ENCODE measurements around the gene SRPK2. TPM values are rescaled to one million over a fixed set of nuclear protein-coding genes. Genes with fewer than 3 reads are reported as not detected.

SRPK2 gene
- total RNA-seq, 1 experiment from 2014 or later: 17.4 TPM

DNA sequence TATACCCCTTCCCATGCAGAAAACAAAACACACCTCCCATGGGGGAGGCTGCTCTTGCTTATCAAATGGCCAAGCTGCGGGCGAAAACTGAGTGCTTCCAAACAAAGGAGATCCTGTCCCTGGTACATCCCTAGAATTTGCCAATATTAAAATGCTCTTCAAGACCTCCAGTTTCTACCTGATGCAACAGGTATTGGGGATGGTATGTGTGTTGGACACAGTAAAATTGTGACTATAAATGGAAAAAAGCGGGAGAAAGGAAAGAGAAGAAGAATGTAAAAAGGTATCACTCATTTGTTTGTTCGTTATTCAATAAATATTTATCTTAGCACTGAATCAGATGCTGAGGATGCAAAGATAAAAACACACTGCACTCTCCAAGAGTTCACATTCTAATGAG is 250.8 kb downstream of the SRPK2 start:
- DNase-seq (ENCODE audit: low spot score): no peak

DNA sequence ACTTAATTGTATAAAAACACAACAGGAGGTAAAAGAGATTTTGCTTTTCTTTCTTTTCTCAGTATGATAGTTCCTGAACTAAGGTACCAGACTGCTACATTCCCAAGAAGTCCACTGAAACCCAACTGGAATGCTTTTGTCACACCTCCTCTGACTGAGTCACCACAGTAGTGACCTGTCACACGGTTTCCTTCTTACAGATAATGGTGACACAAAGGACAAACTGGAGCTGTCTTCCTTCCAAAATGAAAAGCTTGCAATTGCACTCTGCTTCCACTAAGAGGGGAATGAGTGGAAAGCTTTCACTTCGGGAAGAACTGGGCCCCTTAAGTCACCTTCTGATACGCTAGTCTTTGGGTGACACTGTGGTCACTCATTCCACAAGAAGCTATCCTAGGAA is 252.5 kb downstream of the SRPK2 start:
- DNase-seq (ENCODE audit: low spot score): peak; percentile 65

DNA sequence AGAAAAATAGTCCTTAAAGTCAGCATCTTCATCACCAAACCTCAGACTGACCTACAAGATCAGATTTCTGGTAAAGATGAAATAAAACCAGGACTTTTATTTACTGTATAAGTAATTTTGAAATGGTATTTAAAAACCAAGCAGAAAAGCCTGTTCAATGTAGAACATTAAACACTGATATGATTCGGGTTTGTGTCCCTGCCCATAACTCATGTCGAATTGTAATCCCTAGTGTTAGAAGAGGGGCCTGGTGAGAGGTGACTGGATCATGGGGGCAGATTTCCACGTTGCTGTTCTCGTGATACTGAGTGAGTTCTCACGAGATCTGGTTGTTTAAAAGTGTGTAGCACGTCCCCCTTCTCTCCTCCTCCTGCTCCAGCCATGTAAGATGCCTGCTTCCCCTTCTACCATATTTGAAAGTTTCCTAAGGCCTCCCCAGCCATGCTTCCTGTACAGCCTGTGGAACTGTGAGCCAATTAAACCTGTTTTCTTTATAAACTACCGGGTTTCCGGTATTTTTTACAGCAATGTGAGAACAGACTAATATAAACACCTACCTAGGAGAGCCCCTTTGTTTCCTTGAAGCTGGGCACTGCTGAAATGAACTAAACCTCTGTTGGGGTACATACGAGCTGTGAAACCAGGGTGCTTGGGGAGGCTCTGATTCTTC is 254.6 kb downstream of the SRPK2 start:
- no peak for DNase-seq (ENCODE audit: low spot score)

DNA sequence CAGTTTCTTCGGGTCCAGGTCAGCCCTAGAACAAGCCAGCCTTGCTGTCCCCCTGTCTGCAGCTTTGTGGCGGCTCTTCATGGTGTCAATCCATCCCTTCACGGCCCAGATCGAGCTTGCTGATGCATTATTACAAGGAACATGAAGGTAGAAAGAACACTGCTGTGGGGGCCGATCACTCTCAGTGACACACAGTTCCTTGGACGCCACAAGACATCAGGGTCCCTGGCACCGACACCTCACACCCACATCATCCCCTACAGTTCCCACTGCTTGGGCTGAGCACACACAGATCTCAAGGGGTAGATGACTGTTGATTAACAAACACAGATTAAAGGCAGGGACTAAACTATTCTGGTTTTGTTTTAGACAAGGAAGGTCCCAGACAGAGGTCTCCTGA is 255.4 kb downstream of the SRPK2 start:
- DNase-seq (ENCODE audit: low spot score): no peak

DNA sequence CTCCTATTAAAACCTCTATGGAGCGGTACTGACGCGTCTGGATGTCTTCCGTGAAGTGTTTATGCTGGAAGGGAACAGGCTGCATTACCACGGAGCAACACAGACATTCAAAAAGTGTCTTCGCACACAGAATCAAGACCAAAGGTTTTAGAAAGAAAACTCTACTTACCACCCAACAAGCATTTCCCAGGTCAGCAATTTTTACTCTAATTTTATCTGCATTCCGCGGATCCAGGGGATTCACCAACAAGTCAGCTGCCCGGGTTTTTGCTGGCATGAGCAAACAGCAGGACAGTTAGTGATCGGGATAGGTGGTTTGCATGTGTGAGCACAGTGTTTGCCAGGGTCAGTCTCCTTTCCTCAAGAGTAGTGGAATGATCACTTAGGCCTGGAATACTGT is 255.9 kb downstream of the SRPK2 start:
- DNase-seq (ENCODE audit: low spot score): no peak

DNA sequence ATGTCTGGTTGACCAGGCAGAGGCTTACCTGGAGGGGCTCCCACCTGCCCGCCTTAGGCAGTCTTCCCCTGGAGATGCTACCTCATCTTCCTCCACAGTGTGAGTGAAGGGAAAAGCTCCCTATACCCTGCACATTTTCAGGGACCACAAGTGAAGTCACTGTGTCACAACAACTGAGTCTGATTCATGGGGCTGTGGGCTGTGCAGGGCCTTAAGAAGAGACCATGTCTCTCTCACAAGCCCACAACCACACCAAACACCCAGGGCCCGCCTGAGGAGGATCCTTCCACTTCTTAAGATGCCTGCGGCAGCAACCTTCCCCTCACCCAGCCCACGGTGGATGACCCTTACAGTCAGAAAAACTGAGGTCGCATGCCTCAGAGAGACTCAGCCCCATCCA is 256.4 kb downstream of the SRPK2 start:
- DNase-seq (ENCODE audit: low spot score): no peak

DNA sequence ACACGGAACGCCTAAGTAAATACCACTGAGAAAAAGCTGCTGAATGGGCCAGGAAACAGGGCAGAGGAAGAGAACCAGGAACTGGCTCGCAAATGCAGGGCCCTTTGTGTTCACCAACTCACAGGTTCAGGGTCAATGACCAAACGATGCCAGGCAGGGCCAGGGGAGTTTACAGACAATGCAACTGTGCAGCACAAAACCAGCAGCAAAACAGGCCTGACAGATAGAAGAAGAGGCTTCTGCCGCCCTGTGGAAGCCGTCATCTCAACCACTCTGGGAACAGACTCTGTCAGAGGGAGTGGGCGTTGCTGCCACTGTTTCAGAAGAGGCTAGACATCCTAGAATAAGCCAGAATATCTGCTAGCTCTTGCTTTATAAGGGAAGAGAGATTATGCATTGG is 256.8 kb downstream of the SRPK2 start:
- no peak for DNase-seq (ENCODE audit: low spot score)

DNA sequence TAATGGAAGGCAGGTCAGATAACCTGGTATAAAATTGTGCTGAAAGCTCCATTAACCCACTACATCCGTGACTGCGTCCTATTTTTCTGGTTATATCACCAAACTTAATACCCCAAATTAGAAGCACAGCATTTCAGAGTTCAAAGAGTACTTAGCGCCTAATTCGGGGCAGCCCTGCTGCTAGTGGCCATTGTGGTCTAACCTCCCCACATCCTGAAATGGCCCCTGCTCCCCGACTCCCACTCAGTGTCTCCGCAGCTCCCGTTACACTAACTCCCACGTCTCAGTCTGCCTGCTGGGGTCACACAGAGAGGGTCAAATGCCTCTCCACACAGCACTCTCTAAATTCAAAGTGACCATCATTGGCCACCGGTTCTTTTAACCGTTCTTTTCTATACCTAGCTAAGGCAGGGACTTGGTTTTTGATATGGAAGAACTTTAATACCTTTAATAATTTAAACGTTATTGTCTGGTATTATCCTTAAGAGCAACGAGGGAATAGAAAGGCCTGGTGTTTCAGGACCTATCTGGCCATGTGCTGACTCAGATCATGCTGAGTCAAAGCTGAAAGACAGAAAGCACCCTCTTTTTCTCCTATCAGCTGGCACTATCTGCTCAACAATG is 257.6 kb downstream of the SRPK2 start:
- DNase-seq (ENCODE audit: low spot score): no peak

DNA sequence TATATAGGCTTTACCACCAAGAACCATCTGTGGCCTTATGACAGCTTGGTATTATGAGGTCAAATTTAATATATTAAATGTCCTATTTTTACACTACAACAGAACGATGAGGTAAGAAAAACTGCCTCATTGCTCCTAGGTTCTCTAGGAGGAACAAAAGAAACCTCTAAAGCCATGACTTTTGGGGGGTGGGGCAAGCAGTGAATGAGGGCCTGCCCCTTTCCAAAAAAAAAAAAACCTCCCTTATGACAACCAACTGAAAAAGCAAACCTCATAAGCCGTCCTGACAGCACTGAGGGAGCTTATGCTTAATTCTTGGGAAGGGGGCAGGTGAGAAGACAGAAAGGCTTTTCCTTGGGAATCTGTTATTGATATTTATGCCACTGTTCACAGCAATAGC is 258.1 kb downstream of the SRPK2 start:
- DNase-seq (ENCODE audit: low spot score): no peak

DNA sequence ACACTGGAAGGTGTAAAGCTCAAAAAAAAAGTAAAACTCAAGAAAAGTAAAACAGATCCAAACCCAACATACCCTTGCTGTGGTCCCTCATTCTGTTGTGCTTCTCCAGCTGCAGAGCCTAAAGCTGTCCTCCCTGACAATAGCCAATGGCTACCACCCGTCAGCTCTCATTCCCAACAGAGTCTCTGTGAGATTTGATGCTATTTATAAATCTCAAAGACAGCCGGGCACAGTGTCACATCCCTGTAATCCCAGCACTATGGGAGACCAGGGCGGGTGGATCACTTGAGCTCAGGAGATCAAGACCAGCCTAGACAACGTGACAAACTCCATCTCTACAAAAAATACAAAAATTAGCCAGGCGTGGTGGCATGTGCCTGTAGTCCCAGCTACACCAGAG is 258.7 kb downstream of the SRPK2 start:
- no peak for DNase-seq (ENCODE audit: low spot score)

DNA sequence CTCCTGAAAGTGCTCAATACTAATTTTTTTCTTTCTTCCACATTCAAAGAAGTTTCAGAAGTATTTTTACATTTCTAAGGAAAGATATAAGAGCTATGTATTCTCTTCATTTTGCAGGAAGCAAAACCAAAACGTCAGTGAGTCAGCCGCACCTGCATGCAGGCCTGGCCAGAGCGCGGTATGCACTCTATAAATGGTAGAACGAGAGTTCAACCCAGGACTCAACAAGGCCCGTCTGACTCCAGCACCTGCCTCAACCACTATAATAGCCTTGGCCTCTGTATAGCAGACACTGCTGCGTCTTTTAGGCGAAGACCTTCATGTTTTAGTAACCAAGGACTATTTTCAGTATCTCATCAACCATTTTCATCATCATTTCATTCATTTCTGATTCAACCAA is 261.5 kb downstream of the SRPK2 start:
- no peak for DNase-seq (ENCODE audit: low spot score)

DNA sequence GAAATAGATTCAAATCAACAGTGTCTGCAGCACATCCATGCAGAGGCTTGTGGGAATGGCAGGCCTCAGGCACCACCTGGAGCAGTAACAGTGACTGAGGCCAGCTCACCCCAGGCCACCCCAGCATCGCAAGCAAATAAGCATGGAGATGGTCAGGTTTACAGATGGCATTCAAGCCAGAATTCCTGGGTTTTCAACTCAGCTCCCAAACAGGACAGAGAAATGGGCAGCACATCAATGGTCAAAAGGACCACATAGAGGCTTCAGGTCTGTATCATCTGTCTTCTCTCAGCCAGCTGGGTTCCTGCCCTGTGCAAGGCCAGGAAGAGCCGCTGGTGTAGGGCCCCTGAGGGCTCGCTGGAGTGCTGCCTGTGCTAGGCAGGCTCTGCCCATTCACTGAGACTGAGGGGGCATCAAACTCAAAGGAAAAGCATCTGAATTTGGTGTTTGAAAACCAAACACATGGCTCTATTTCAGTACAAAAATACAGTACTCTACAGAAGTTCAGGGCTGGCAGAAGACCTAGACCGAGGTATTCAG is 262.2 kb downstream of the SRPK2 start:
- DNase-seq (ENCODE audit: low spot score): no peak

DNA sequence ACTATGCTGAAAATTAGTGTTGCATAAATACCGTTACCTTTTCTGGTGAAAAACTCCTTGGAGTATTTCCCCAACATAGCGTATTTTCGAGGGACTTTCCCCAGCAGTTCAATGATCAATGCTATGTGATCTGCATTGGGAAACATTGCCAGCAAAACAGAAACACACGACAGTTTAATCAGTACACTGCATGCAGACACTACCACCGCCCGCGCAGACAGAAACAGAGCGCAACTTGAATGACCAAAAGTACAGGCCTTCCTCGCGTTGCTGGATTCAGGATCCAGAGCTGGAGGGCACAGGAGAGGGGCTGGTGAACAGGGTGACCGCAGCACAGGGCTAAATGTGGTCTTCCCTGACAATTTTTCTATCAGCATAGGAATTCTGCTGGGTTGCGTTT is 263.0 kb downstream of the SRPK2 start:
- no peak for DNase-seq (ENCODE audit: low spot score)

DNA sequence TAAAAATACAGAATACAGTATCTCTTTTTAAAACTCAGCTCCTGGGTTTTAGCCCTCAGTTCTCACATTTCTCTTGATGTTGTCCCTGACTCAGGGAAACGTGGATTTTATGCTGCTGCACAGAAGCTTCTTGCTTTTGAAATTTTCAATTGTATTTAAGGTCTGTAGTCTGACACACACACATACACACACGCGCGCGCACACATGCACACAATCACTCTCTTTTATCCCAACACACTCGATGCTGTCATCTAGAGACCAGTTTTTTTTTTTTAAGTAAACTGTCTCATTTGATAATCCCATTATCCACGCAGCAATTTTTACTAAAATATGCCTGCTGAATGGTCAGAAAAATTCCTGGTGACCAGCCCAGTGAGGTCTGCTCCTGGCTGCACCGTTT is 266.1 kb downstream of the SRPK2 start:
- DNase-seq (ENCODE audit: low spot score): no peak

DNA sequence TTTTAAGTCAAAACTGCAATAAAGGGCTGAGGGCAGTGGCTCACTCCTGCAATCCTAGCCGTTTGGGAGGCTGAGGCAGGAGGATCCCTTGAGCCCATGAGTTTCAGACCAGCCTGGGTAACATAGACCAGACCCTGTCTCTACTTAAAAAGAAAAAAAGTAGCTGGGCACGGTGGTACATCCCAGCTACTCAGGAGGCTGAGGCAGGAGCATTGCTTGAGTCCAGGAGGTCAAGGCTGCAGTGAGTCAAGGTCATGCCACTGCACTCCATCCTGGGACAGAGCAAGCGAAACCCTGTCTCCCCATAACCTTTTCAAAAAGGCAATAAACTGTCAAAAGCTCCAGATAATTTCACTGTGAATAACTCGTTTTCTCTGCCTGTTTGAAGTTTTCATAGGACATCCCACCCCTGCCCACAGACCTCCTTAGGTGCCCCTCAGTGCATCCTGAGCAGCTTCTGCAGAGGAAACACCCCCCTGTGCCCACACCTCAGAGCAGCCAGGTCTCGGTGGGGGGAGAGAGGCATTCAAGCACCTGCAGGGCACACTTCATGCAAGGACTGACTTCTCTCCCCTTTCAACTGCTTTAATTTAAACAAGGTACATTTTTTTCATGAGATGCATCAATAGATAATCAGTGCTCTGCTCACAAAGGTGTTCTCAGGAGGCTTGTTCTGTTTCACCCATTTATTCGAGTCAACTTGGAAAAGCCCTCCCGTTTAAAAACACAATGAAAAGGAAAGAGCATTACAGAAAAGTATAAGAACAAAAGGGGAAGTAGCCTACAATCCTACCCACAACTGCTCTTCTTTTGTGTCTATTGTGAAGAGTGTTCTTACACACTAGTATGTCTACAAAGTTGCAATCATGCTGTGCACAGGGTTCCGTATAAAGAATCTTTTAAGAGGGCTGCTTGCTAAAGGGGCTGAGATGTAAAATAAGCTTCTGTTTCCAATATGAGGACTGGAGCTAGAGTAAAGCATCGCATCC is 269.8 kb downstream of the SRPK2 start:
- DNase-seq (ENCODE audit: low spot score): no peak

DNA sequence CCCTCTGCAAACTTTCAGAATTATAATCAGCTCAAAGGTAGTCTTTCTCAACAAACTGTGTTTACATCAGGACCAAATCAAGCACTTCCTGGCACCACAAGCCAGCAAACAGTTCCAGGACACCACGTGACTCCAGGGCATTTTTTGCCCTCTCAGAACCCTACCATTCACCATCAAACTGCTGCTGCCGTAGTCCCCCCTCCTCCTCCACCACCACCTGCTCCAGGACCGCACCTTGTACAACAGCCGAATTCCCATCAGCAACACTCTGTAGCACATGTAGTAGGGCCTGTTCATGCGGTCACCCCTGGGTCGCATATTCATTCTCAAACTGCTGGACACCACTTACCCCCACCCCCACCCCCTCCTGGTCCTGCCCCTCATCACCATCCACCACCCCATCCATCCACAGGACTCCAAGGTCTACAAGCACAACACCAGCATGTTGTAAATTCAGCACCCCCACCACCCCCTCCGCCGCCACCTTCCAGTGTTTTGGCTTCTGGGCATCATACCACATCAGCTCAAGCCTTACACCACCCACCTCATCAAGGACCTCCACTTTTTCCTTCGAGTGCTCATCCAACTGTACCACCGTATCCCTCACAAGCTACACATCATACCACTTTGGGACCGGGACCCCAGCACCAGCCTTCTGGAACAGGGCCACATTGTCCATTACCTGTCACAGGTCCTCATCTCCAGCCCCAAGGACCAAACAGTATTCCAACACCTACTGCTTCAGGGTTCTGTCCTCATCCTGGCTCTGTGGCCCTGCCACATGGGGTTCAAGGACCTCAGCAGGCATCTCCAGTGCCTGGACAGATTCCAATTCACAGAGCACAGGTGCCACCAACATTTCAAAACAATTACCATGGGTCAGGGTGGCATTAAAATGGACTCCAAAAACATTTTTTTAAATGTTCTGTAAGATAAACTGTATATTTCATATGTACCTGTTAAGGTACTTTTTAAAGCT is 276.0 kb downstream of the SRPK2 start:
- DNase-seq (ENCODE audit: low spot score): no peak

DNA sequence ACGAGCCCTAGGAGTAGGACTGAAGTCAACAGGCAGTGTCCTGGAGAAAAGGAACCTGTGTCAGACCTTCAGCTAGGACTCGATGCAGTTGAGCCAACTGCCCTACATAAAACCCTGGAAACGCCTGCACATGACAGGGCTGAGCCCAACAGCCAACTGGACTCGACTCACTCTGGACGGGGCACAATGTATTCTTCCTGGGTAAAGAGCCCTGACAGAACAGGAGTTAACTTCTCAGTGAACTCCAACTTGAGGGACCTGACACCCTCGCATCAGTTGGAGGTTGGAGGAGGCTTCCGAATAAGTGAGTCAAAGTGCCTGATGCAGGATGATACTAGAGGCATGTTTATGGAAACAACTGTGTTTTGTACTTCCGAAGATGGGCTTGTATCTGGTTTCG is 281.3 kb downstream of the SRPK2 start:
- DNase-seq (ENCODE audit: low spot score): no peak

DNA sequence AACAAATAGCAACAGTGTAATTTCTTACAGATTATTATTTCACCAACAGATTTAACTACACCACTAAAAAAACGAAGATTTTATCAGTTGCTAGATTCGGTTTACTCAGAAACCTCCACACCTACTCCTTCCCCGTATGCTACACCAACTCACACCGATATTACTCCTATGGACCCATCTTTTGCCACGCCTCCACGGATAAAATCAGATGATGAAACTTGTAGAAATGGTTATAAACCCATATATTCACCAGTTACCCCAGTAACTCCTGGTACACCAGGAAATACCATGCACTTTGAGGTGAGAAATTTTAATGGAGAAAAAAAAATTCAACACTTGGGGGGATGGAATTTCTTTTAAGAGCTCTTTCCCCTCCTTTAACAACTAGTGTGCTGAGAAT is 282.2 kb downstream of the SRPK2 start:
- no peak for DNase-seq (ENCODE audit: low spot score)

DNA sequence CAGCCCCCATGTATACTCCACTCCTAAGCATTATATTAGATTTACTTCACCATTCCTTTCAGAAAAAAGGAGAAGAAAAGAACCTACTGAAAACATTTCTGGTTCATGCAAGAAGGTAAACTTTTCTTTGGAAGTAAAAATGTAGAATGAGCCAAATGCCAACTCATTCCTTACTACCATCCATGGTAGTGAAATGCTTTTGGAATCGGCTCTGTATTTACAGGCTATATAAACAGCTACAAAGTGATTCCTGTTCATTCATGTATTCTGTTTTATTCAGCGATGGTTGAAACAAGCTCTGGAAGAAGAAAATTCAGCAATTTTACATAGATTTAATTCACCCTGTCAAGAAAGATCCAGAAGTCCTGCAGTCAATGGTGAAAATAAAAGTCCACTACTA is 283.1 kb downstream of the SRPK2 start:
- DNase-seq (ENCODE audit: low spot score): no peak

DNA sequence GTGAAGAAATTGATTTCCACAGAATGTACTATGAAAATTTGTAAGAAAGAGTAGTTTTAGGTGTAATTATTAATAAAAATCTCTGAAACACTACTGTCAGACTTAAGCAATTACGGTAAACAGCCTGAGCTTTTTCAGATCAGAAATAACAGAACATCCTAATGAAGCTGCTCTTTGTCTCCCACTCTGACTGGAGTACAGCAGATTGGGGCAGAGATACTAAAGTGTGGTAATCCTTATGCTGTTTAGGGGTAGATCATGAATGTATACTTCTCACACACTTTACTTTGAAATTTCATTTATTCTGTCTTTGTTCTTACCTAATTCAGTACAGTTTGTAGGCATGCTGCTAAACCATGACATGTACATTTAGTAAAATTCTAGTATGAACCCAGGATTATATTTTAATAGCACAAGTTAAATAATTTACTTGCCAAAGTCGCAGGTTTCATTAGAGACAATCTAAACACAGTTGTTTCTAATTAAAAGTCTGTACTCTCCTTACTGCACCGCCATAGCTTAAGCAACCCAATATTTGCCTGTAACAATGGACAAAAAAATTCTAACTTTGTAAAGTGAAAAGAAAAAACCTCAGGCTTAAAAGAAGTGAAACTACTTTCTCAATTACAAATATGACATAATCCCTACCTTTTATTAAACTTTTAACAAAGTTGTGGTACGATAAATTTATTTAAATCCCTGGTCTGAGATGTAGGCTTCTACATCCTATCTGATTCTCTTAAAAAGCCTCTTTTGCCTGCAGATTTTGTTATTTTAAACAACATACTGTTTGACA is 286.0 kb downstream of the SRPK2 start:
- DNase-seq (ENCODE audit: low spot score): no peak
